Epithelial cell of prostate (primary cell): ENCODE measurements around the gene GPR132.

ENCODE experiments used
- DNase-seq: peaks from one replicate; pipeline ENCODE4 v3.0.0-alpha.2; 2011; ENCODE audit warnings: low read depth, low spot score
- H3K27ac ChIP-seq: fragments of 450-650 bp; 2 replicates; pipeline ENCODE4 v1.5.1; 2017; ENCODE audit warnings: mild to moderate bottlenecking

Gene GPR132

DNA sequence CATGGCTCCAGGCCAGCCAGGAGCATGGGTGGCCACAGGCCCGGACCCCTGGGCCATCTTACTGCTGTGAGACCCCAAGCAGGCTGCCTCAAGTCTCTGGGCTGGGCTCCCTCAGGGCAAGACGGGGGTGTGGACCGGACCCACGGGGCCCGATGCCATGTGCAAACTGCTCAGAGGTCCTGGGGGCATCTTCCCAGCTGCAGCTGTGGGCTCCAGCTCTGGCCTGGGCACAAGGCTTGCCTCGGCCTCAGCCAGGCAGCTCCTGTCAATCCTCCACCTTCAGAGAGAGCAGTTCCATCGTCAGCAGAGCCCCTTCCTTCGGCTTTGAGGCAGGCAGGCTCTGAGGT lies 12.4 kb upstream of the GPR132 start:
- no peak overlapping the region for H3K27ac ChIP-seq
- DNase-seq = no peak

DNA sequence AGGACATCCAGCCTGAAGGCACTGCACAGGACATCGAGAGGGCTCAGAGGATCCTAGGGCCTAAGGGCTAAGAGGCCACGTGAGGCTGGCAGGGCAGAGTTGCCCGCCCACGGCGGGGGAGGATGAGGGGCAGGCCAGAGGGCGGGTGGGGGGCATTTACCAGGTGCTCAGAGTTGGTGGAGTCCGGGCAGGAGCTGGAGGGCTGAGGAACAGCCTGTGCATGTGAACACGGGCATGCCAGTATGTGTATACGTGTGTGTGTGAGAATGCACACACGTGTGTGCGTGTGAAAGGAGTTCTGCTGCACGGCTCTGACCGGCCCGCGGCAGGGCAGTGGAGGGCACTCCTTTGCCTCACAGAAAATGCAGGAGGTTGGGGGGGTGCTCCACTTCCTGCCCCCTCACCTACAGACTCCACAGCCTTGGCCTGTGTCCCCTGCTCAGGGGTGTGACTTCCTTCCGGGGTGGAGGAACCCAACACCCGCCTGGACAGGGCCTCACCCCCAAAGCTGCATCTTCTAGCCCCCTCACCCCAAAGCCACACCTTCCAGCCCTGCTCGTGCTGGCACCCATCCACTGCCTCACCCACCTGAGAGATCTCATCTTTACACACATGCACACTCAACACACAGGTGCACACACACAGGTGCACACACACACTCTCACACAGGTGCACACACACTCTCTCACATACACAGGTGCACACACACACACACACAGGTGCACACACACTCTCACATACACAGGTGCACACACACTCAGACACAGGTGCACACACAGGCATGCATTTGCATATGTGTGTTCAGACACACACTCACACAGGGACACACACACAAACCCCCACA lies 11.8 kb upstream of the GPR132 start:
- no peak for DNase-seq
- H3K27ac ChIP-seq = no peak overlapping the region

DNA sequence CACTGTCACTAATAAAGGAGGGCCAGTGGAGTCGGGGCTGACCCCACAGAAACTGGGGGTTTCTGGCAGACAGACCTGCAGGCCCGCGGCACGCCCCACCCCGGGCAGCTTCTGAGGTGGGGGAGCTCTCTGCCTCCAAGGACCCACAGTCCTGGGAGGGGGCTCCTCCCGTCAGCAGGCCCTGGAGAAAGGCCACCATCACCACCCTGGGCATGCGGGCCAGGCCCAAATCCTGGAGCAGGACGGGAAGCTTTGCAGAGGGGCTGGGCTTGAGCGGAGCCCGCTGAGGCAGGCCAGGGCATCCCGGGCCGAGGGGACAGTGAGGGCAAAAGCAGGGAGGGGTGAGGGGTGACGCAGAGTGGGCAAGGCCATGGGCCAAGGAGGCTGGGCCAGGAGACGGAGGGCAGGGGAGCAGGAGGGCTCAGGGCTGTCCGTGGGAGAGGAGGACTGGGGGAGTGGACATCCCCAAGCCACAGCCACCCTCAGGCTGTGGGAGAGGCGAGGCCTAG lies 11.1 kb upstream of the GPR132 start:
- no peak for DNase-seq
- no peak overlapping the region for H3K27ac ChIP-seq

DNA sequence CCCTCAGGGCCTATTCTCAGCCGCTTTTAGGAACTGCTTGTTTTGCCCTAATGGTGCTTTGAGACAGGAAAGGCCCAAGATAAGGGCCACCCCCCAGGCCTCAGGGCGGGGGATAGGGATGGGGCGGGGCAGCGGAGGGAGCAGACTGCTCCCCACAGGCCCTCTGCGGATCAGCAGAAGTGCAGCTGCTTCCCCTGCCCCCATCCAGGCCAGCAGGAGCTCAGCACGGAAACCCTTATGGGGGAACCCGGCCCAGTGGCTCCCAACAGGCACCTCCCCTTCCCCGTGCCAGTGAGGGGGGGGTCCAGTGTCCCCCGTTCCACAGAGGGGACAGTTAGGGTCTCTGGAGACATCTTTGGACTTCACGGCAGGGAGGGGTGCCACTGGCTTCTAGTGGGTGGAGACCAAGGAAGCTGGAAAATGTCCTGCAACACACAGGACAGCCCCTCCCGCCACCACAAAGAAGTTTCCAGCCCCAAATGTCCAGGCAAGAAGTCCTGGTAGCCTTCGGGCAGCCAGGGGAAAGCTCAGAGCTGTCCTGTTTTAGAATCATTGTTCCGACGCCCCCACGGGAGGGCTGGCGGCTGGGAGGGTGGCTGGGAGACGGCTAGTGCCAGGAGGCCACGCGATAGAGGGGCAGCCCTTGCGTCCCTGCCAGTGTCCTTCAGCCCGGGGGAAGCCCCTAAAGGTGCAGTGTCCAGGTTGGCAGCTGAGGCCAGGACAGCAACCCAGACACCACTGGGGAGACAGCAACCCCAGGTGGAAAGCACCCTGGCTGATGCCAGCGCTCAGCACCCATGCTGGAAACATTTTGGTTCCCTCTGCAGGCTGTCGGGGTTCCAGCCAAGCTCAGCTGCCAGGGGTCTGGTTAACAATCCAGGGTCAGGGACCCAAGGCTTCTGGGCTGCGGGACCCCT lies 10.4 kb upstream of the GPR132 start:
- no peak for DNase-seq
- no peak overlapping the region for H3K27ac ChIP-seq

DNA sequence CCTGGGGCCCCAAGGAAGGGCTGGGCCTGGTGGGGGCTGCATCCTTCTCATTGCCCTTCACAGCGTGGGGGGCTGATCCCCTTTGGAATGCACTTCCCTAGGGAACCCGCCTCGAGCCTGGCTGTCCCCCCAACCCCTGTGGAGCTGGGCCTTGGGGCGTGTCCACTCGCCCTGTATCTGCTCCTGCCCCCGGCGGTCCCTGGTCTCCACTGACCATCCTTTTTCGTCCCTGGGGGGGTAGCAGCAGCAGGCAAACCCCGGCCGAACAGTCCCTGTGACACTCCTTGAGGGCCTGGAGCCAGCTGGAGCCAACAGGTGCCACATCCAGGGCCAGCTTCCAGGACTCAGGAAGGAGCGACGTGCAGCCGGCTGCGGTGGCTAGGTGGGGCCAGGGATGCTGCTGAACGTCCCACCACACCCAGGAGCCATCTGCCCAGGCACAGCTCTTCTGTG lies 9.4 kb upstream of the GPR132 start:
- H3K27ac ChIP-seq = no peak overlapping the region
- no peak for DNase-seq

DNA sequence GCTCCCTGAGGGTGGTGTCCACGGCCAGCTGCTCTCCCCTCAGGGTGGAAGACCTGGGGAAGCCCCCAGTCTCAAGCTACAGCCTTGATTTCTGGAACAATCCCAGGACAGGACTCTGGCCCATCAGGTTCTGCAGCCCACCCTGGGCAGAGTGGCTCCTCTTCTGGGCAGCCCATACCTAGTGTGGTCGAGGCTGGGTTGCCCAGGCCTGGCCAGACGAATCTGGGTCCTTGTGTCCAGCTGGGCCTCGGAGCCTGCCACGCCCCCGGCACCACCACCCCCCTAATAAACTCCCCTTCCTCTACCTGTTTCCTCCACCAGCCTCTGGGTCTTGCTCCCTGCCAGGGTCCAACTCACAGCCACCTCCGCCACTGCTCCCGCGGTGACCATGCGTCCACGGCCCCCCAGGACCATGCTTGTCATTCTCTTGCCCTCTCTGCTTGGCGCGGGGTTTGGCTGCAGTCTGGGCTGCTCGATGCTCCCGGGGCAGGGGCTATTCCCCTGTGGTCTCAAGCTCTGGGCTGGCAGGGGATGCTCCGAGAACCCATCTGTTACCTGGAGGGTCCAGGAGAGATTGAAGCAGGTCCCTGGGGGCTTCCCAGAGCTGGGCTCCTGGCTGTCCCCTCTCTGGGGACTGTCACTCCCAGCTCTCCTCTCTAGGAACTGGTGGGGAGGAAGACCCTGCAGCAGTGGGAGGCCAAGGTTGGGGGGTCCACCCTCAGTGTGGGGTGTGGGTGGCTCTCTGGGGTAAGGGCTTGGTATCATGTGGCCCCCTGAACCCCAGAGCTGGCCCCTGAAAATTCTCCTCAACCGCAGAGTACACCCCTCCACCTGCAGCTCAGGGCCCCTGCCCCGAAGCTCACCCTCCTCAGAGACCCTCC lies 8.7 kb upstream of the GPR132 start:
- no peak overlapping the region for H3K27ac ChIP-seq
- no peak for DNase-seq

DNA sequence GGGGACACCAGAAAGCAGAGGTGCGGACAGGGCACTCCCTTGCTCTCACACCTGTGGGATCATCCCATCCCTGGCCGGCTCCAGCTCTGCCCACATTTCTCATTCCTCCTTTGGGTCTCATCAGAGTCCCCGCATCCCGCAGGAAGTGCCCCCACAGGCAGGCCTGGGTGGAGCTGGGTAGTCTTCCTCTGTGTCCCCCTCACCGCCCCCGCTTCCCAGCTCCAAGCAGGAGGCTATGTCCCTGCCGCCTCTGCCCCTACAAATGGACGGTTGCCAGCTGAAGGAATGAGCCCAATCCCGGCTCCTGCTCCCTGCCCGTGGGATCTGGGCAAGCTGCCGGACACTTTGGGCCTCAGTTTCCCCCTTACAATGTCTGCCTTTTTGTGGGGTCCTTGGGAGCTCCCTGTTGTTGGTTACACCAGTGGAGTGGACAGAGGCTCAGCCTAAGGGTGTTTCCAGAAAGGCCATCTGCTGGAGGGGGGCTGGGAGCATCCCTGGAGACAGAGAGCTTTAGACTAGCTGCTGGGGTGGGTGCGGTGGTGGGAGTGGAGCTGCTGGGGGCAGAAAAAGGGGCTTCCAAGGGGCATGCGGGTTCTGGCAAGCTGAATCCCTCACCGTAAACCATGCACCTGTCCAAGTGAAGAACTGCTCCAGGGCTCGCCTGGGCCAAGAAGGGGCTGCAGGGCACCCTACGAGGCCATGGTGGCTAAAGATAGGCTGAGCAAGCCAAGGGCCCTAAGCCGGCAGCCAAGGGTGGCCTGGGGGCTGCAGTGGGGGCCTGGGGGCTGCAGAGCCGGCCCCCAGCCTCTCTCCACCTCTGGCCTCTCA lies 7.9 kb upstream of the GPR132 start:
- H3K27ac ChIP-seq = no peak overlapping the region
- no peak for DNase-seq

DNA sequence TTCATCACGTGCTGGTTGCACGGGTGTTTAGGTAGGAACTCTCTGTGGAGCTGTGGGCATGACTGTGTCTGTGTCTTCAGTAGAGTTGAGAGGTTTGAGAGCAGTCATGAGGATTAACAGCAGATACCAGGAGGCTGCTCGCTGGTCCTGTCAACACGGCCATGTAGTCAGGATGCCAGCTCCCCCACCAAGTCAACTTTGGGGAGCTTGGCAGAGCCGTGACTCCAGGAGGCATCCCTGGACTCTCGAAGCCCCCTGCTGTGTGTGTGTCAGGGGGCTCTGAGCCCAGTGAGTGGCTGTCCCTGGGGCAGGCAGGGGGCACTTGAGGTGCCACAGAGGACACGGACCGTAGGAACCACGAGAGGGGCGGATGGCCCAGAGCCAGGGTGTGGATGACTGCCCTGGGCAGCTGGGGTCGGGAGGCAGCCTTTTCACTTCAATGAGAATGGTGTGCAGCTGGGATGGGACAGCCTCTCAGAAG lies 7.2 kb upstream of the GPR132 start:
- no peak overlapping the region for H3K27ac ChIP-seq
- DNase-seq = no peak

DNA sequence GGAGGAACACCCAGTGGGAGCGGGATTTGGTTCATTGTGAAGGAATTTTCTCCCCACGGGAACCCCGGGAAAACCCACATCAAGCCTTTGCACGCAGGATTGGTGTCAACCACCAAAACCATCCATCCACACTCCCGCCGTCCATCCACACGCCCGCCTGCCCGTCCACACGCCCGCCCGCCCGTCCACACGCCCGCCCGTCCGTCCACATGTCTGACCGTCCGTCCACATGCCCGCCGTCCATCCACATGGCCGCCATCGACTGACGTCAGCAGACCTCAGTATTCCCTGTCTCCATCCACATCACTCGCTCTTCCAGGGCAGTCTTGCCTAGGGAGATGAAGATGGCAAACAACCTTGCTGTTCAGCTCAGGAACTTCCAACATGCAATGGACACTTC lies 6.7 kb upstream of the GPR132 start:
- no peak for DNase-seq
- no peak overlapping the region for H3K27ac ChIP-seq

DNA sequence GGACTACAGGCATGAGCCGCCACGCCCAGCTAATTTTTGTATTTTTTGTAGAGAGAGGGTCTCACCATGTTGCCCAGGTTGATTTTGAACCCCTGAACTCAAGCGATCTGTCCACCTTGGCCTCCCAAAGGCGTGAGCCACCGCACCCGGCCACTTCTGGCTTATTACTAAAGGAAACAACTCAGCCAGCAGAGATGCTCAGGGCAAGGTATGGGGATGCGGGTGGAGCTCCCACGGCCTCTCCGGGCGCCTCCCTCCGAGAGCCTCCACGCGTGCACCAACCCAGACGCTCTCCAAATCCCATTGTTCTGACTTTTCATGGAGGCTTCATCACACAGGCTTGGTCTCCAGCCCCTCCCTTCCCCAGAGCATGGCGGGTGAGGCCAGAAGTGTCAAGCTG lies 6.1 kb upstream of the GPR132 start:
- H3K27ac ChIP-seq = no peak overlapping the region
- DNase-seq = no peak

DNA sequence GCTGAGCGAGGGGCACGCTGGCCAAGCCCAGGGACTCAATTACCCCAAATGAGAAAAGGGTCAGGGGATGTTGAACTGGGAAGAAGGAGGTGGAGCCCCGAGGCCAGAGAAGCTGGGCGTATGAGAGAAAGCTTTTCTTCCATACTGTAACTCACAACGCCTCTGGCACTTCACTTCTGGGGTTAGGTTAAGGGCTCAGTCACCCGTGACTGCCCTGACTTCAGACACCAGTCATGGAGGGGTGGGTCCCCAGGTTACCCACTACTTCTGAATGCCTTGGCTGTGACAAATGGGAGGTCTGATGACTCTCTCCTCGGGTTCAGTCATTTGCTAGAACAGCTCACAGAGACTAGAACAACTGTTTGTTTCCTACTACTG lies 5.5 kb upstream of the GPR132 start:
- no peak for DNase-seq
- H3K27ac ChIP-seq = no peak overlapping the region

DNA sequence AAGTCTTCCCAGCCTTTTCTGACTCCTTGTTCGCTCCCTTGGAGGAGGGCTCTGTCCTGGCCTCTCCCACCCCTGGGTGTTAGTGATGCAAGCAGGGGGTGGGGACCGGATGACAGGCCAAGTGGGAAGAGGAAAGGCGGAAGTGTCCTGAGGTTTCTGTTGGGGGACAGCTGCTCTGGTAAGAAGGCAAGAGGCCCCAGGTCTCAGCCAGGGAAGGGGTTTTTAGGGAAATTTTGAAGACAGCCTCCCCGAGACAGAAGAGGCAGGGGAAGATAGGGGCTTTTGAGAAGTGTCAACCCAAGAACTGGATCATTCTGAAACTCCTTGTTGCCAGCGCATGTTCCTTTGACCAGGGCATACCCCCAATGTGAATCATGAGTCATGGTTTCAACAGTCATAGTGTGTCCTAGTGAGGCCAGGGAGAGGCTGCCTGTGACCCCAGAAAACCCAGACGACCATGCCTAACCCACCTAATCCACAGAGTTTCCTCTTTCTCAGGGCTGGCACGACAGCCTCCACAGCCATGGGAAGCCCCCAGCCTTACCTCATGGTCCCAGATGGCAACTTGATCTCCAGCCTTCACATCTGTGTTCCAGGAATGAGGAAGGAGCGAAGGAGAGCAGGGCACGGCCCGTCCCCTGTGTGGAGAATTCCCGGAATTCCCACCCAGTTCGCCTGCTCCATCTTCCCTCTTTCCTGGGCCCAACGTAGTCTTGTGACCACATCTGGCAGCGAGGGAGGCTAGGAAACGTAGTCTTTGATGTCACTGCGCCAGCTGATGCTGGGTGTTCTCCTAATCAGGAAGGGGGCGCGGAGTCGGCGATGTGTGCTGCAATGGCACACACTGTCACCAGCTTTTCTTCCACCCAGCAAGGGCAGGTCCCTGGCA lies 4.9 kb upstream of the GPR132 start:
- H3K27ac ChIP-seq = no peak overlapping the region
- no peak for DNase-seq

DNA sequence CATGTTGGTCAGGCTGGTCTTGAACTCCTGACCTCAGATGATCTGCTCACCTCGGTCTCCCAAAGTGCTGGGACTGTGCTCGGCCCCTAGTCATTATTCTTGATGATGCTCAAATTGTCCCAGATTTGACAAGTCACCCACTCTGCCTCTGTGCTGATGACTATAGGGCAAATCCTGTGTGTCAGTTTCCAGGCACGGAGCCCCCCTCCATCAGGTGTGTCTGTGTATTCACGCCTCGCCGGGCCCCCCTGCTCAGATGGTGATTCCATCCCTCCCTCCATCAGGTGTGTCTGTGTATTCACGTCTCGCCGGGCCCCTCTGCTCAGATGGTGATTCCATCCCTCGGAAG lies 4.3 kb upstream of the GPR132 start:
- H3K27ac ChIP-seq = no peak overlapping the region
- DNase-seq = no peak

DNA sequence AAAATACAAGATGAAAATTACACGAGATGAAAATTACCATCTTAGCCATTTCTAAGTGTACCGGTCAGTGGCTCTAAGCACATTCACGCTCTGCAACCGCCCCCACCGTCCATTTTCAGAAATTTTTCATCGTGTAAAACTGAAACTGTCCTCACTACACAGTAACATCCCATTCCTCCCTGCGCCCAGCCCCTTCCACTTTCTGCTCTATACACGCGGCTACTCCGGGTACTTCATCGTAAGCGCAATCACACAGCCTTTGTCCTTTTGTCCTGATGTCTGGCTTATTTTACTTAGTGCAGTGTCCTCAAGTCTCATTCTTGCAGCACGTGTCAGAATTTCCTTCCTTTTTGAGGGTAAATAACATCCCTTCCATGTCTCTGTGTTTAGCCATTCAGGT lies 3.6 kb upstream of the GPR132 start:
- no peak overlapping the region for H3K27ac ChIP-seq
- DNase-seq = no peak

DNA sequence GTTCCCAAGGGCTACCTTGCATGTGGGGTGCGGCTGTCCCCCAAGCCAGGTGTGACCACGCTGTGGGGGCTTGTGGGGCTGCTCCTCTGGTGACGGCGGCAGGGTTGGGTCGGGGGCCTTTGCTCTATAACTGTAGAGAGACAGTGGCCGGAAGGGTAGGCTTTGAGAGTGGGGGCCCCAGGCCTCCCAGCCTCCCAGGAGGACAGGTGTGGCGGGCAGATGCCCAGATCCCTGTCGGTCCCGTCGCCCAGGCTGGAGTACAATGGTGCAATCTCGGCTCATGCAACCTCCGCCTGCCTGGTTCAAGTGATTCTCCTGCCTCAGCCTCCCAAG lies 2.7 kb upstream of the GPR132 start:
- no peak for DNase-seq
- no peak overlapping the region for H3K27ac ChIP-seq

DNA sequence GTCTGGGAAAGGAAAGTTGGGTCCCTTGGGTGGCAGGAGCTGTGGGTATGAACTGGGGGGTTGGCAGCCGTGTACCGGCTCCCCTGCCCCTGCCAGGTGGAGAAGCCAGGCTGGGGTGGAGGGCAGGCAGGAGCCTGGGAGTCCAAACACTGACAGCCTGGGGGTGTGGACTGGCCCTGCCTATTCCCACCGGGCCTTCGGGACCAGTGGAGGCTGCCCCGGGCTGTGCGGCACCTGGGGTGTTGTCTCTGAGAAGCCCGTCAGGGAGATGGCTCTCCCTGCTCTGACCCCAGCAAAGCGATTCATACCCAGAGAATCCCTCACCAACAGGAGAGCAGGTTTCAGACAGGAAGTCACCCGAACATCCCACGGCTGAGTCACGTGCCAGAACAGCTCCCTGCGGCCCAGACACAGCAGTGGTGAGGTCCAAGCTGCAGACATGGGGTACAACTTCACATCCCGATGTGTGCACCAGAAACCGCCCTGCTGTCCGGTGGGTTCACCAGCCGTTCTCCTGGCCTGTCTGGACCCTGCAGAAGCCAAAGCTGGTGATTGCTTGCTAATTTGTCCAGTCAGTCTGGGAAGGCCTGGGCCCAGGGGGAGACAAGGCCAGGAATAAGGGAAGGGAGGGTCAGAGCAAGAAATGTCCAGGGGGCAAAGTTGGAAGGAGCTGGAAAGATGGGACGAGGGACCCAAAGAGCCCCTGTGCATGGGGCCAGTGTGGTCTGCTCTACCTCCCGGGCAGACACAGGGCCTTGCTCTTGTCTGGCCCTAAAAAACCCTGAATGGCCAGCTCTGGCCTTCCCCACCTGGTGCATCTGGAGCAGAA lies 2.1 kb upstream of the GPR132 start:
- H3K27ac ChIP-seq = no peak overlapping the region
- no peak for DNase-seq

DNA sequence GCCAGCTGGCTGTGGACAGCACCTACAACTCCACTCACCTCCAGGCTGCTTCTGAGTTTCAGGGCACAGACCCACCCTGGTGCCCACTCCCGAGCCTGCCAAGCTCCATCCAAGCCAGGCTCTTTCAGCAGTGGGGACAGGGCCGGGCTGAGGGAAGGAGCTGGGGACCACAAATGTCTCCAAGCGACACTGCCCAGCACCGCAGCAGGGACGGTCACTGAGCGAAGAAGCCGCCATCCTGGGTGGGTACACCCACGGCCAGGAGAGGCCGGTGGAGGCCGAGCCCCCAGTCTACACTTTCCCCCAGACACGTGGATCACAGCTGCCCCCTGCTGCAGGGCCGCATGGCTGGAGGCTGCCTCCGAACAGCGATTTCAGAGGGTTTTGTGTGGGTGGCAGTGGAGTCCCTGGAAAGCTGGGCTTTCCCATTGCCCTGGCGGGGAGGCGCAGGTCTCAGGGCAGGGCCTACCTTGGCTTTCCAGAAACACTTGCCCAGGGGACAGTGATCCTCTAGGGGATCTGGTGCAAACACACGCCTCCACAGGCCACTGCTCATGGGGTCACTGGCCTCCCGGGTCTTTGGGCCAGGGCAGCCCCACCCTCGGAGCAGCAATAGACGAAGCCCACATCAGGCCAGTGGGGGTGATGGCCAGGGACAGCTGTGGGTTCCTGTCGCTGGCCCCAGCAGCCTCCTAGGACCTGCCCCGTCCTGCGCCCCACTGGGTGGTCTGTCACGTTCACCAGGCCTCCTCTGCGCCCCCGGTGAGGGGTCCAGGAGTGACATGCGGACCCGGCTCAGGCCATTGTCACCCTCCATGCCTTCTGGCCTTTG lies 1.2 kb upstream of the GPR132 start:
- no peak for DNase-seq
- no peak overlapping the region for H3K27ac ChIP-seq
